Measurements from ENCODE around the gene ZNF468. TPM values are rescaled to one million over a fixed set of nuclear protein-coding genes. Genes with fewer than 3 reads are reported as not detected.
"Not testable (repeated sequence)": the region's sequence is repeated elsewhere in the genome, so short reads cannot be mapped to it uniquely, and the experiment has no call there.

ZNF468 gene
- total and polyA plus RNA-seq, 10 of the 15 experiments (the other 5 are each of a cell fraction or from before 2014, with no cell fraction given), result 3.9 to 18.8 (median 9.3) TPM

DNA sequence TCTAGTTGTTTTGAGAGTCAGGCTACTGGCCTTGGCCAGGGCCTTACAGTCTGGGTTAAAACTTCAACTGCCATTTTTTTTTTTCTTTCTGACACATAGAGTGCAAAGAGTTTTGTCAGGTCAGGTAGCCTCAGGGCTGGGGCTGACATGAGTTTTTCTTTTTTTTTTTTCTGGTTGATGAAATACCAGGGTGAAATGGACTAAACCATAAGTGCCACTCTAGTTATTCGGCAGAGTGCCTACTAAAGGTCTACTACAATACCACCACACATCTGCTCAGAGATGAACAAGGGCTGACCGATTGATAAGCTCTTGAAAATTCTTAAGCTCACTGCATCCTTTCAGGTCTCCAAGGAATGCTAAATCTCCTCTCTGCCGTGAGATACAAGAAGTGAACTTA is 44.4 kb upstream of the ZNF468 start:
- H3K4me3 ChIP-seq, result no peak overlapping the region
- ChIA-PET CTCF (no interaction called here), RAD21 (ENCODE audit: unreplicated experiment) (no interaction called here), SMC1A (ENCODE audit: uncharacterized antibody, unreplicated experiment) (no interaction called here), POLR2A (interaction anchor here (1.0 kb wide), 1 partner anchor 10 kb away, joined by 3 read pairs; no protein-coding TSS in a partner anchor)
- H3K79me2 ChIP-seq (ENCODE audit: control insufficient read depth, insufficient read depth, low read length), result no peaks in the 10 kb centered on the region; the same call in 1 of the 2 replicates
- H3K36me3 ChIP-seq (ENCODE audit: control insufficient read depth in 2 of 2, insufficient read depth in 2 of 2, low read length in 1 of 2), result no peaks in the 10 kb centered on the region; a peak in 1 of 4 replicates
- no peak overlapping the region for H2AFZ ChIP-seq (ENCODE audit: control insufficient read depth, low read depth, low read length)
- no TSS peak for BruUV-seq (replicated peaks)
- H3K9ac ChIP-seq (ENCODE audit: control insufficient read depth, insufficient read depth, low read length), result no peak overlapping the region
- H3K4me2 ChIP-seq (ENCODE audit: control insufficient read depth, insufficient read depth), result no peak overlapping the region
- no peak for ATAC-seq
- in situ Hi-C loops (cut with MboI), result no loop called here
- H3K9me3 ChIP-seq (replicated peaks; ENCODE audit: control insufficient read depth, insufficient read depth, low read length), result peaks cover 2% of the 10 kb centered on the region; the same call in 2 of the 3 replicates
- intact Hi-C loops (cut with micrococcal nuclease; ENCODE audit: unreplicated experiment), result no loop called here
- 96% methylated on average over 3 of the region's 3 CpGs for WGBS (ENCODE audit: insufficient coverage, insufficient replicate concordance, low lambda C conversion rate, missing lambda C conversion rate)
- no peaks in the 10 kb centered on the region; the same call in 1 of the 2 replicates for H3K4me1 ChIP-seq (ENCODE audit: control insufficient read depth, insufficient read depth, low read length)
- TF ChIP-seq SREBF1 (IDR thresholded peaks at IDR 0.05; ENCODE audit: low read length) (no peak), JUNB (IDR thresholded peaks at IDR 0.05) (no peak), ZNF217 (IDR thresholded peaks at IDR 0.05) (no peak), ESRRA (IDR thresholded peaks at IDR 0.05; ENCODE audit: low read length) (no peak), POLR2AphosphoS5 (IDR thresholded peaks at IDR 0.05; ENCODE audit: low read length) (no peak), SRF (IDR thresholded peaks at IDR 0.05; ENCODE audit: low read depth in 2 of 2, low read length in 2 of 2) (no peak), ATF2 (IDR thresholded peaks at IDR 0.05; ENCODE audit: low read length) (no peak), SUPT20H (IDR thresholded peaks at IDR 0.05; ENCODE audit: borderline replicate concordance, control insufficient read depth, low read depth, low read length) (no peak), SMC3 (IDR thresholded peaks at IDR 0.05; ENCODE audit: borderline replicate concordance, low read length) (no peak), BRCA1 (IDR thresholded peaks at IDR 0.05; ENCODE audit: low read depth, low read length) (no peak)
- TF ChIP-seq, protein P1, sequence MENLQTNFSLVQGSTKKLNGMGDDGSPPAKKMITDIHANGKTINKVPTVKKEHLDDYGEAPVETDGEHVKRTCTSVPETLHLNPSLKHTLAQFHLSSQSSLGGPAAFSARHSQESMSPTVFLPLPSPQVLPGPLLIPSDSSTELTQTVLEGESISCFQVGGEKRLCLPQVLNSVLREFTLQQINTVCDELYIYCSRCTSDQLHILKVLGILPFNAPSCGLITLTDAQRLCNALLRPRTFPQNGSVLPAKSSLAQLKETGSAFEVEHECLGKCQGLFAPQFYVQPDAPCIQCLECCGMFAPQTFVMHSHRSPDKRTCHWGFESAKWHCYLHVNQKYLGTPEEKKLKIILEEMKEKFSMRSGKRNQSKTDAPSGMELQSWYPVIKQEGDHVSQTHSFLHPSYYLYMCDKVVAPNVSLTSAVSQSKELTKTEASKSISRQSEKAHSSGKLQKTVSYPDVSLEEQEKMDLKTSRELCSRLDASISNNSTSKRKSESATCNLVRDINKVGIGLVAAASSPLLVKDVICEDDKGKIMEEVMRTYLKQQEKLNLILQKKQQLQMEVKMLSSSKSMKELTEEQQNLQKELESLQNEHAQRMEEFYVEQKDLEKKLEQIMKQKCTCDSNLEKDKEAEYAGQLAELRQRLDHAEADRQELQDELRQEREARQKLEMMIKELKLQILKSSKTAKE (IDR thresholded peaks at IDR 0.05; ENCODE audit: low read depth, poor library complexity, severe bottlenecking), result no peak
- no peaks in the 10 kb centered on the region for H3K27me3 ChIP-seq (replicated peaks in 1 of 2; ENCODE audit: control insufficient read depth in 2 of 2, insufficient read depth in 2 of 2, low read length in 1 of 2)
- DNase-seq (ENCODE audit: low read depth, low spot score), result no peak
- H3K27ac ChIP-seq (ENCODE audit: control insufficient read depth, insufficient read depth), result no peak overlapping the region
- H4K20me1 ChIP-seq (ENCODE audit: control insufficient read depth, insufficient read depth), result no peaks in the 10 kb centered on the region
- no peak for FAIRE-seq

GRCh38 chr19:52898596-52898995 is 41.2 kb upstream of the ZNF468 start:
- BruUV-seq (replicated peaks); H3K79me2 ChIP-seq (ENCODE audit: control insufficient read depth, insufficient read depth, low read length); H3K9me3 ChIP-seq (replicated peaks; ENCODE audit: control insufficient read depth, insufficient read depth, low read length); RAD21 ChIA-PET (ENCODE audit: unreplicated experiment); H3K27ac ChIP-seq (ENCODE audit: control insufficient read depth, insufficient read depth); H3K4me1 ChIP-seq (ENCODE audit: control insufficient read depth, insufficient read depth, low read length); ATAC-seq; H3K36me3 ChIP-seq (ENCODE audit: control insufficient read depth in 2 of 2, insufficient read depth in 2 of 2, low read length in 1 of 2); in situ Hi-C loops (cut with MboI); H3K4me2 ChIP-seq (ENCODE audit: control insufficient read depth, insufficient read depth); FAIRE-seq; H3K27me3 ChIP-seq (replicated peaks in 1 of 2; ENCODE audit: control insufficient read depth in 2 of 2, insufficient read depth in 2 of 2, low read length in 1 of 2); intact Hi-C loops (cut with micrococcal nuclease; ENCODE audit: unreplicated experiment); H3K9ac ChIP-seq (ENCODE audit: control insufficient read depth, insufficient read depth, low read length); CTCF ChIA-PET; H2AFZ ChIP-seq (ENCODE audit: control insufficient read depth, low read depth, low read length); H3K4me3 ChIP-seq; DNase-seq (ENCODE audit: low read depth, low spot score); H4K20me1 ChIP-seq (ENCODE audit: control insufficient read depth, insufficient read depth): not testable (repeated sequence)
- 89% methylated on average over 10 of the region's 10 CpGs for WGBS (ENCODE audit: insufficient coverage, insufficient replicate concordance, low lambda C conversion rate, missing lambda C conversion rate)
- ChIA-PET SMC1A (ENCODE audit: uncharacterized antibody, unreplicated experiment) (interaction anchor here (1.5 to 2.6 kb wide), 2 partner anchors 12 to 63 kb away, joined by 3 to 5 read pairs; no protein-coding TSS in a partner anchor), POLR2A (interaction anchor here (0.9 to 1.3 kb wide), 2 partner anchors 15 to 23 kb away, joined by 3 to 4 read pairs; no protein-coding TSS in a partner anchor)
